H9 (cell line): ENCODE data around the gene USE1. TPM values are rescaled to one million over a fixed set of nuclear protein-coding genes. Genes with fewer than 3 reads are reported as not detected.
A peak's percentile ranks its signal among the peaks of the same experiment; 100 is the strongest.

Experiments
- DNase-seq: peaks from one replicate; pipeline ENCODE4 v3.0.0-alpha.2; 2017
- H2AFZ ChIP-seq: one replicate; pipeline ENCODE4 v1.6.1; 2013; ENCODE audit warnings: mild to moderate bottlenecking, low read length, control low read depth, moderate library complexity
- H2AK5ac ChIP-seq: 2 replicates; pipeline ENCODE4 v1.6.1; 2013; ENCODE audit warnings: low read length, control low read depth, mixed read lengths; ENCODE audit not compliant: insufficient read length
- H2BK120ac ChIP-seq: one replicate; pipeline ENCODE4 v1.6.1; 2013; ENCODE audit warnings: low read depth, mild to moderate bottlenecking, low read length, control low read depth, inconsistent platforms; ENCODE audit not compliant: poor library complexity, severe bottlenecking
- H2BK12ac ChIP-seq: 2 replicates; pipeline ENCODE4 v1.6.1; 2013; ENCODE audit warnings: low read length, control low read depth, mixed read lengths, low read depth; ENCODE audit not compliant: insufficient read length
- H2BK15ac ChIP-seq: 2 replicates; pipeline ENCODE4 v1.6.1; 2013; ENCODE audit warnings: low read depth, low read length, control low read depth
- H2BK20ac ChIP-seq: one replicate; pipeline ENCODE4 v1.6.1; 2013; ENCODE audit warnings: low read depth, mild to moderate bottlenecking, low read length, control low read depth, inconsistent platforms; ENCODE audit not compliant: poor library complexity, severe bottlenecking
- H2BK5ac ChIP-seq: 2 replicates; pipeline ENCODE4 v1.6.1; 2013; ENCODE audit warnings: low read length, control low read depth, mixed read lengths; ENCODE audit not compliant: insufficient read length
- H3K14ac ChIP-seq: 2 replicates; pipeline ENCODE4 v1.6.1; 2013; ENCODE audit warnings: low read length, control low read depth; ENCODE audit not compliant: insufficient read depth
- H3K18ac ChIP-seq: 2 replicates; pipeline ENCODE4 v1.6.1; 2013; ENCODE audit warnings: low read depth, mild to moderate bottlenecking, mixed read lengths, low read length, control low read depth; ENCODE audit not compliant: insufficient read length
- H3K23ac ChIP-seq: 2 replicates; pipeline ENCODE4 v1.6.1; 2013; ENCODE audit warnings: low read length, control low read depth, mixed read lengths, low read depth; ENCODE audit not compliant: insufficient read length
- H3K23me2 ChIP-seq: 2 replicates; pipeline ENCODE4 v1.6.1; 2013; ENCODE audit warnings: low read depth, mild to moderate bottlenecking, mixed read lengths, low read length, control low read depth; ENCODE audit not compliant: insufficient read length, poor library complexity, severe bottlenecking
- H3K27ac ChIP-seq: 2 replicates; pipeline ENCODE4 v1.5.1; 2013; ENCODE audit warnings: low read length, control low read depth, mixed read lengths, low read depth; ENCODE audit not compliant: insufficient read length
- H3K27me3 ChIP-seq: 2 replicates; pipeline ENCODE4 v1.6.1; 2013; ENCODE audit warnings: low read length, control low read depth, inconsistent platforms; ENCODE audit not compliant: insufficient read depth
- H3K4ac ChIP-seq: 2 replicates; pipeline ENCODE4 v1.6.1; 2013; ENCODE audit warnings: low read depth, mild to moderate bottlenecking, control low read depth, inconsistent platforms, low read length, moderate library complexity
- H3K4me1 ChIP-seq: 2 replicates; pipeline ENCODE4 v1.6.1; 2013; ENCODE audit warnings: low read length, control low read depth, inconsistent platforms; ENCODE audit not compliant: insufficient read depth
- H3K4me2 ChIP-seq: 2 replicates; pipeline ENCODE4 v1.6.1; 2013; ENCODE audit warnings: low read length, control low read depth, mixed read lengths; ENCODE audit not compliant: insufficient read length, insufficient read depth
- H3K56ac ChIP-seq: 2 replicates; pipeline ENCODE4 v1.6.1; 2013; ENCODE audit warnings: low read depth, mild to moderate bottlenecking, mixed read lengths, low read length, control low read depth; ENCODE audit not compliant: insufficient read length
- H3K79me1 ChIP-seq: 2 replicates; pipeline ENCODE4 v1.6.1; 2013; ENCODE audit warnings: low read depth, mild to moderate bottlenecking, moderate library complexity, low read length, control low read depth, inconsistent platforms; ENCODE audit not compliant: insufficient read depth, poor library complexity, severe bottlenecking
- H3K79me2 ChIP-seq: 2 replicates; pipeline ENCODE4 v1.6.1; 2013; ENCODE audit warnings: low read length, control low read depth, inconsistent platforms; ENCODE audit not compliant: insufficient read depth
- H3K9ac ChIP-seq: 2 replicates; pipeline ENCODE4 v1.6.1; 2013; ENCODE audit warnings: low read length, control low read depth, mixed read lengths; ENCODE audit not compliant: insufficient read length; ENCODE audit errors: extremely low read depth
- H3K9me3 ChIP-seq: one replicate; pipeline ENCODE4 v1.6.1; 2013; ENCODE audit warnings: low read depth, low read length, inconsistent platforms; ENCODE audit not compliant: control insufficient read depth
- H3T11ph ChIP-seq: one replicate; pipeline ENCODE4 v1.6.1; 2013; ENCODE audit warnings: mild to moderate bottlenecking, low read length, control low read depth, inconsistent platforms
- H4K20me1 ChIP-seq: one replicate; pipeline ENCODE4 v1.6.1; 2013; ENCODE audit not compliant: control insufficient read depth, insufficient read length, insufficient read depth
- H4K5ac ChIP-seq: 2 replicates; pipeline ENCODE4 v1.6.1; 2013; ENCODE audit warnings: low read depth, mild to moderate bottlenecking, mixed read lengths, low read length, control low read depth; ENCODE audit not compliant: insufficient read length
- H4K8ac ChIP-seq: replicated peaks from 2 replicates; pipeline ENCODE4 v1.6.1; 2013; ENCODE audit warnings: low read length, control low read depth, mixed read lengths, low read depth; ENCODE audit not compliant: insufficient read length
- H4K91ac ChIP-seq: 2 replicates; pipeline ENCODE4 v1.6.1; 2013; ENCODE audit warnings: low read depth, mild to moderate bottlenecking, moderate library complexity, mixed read lengths, low read length, control low read depth; ENCODE audit not compliant: insufficient read length
- H3K27ac Mint-ChIP-seq, 3 experiments: 2 replicates in 2 of 3; 3 replicates in 1 of 3; pipeline ENCODE4 v1.8.0; 2020 to 2021; ENCODE audit warnings: mixed read lengths in 3 of 3, mild to moderate bottlenecking in 1 of 3, moderate library complexity in 1 of 3
- H3K27me3 Mint-ChIP-seq: 2 replicates; pipeline ENCODE4 v1.8.0; 2021; ENCODE audit warnings: low read depth, mild to moderate bottlenecking, moderate library complexity, mixed read lengths
- H3K36me3 Mint-ChIP-seq, 3 experiments: 2 replicates in 2 of 3; 3 replicates in 1 of 3; pipeline ENCODE4 v1.8.0; 2020 to 2021; ENCODE audit warnings: low read depth in 3 of 3, mixed read lengths in 3 of 3; ENCODE audit not compliant: insufficient read depth in 1 of 3
- H3K4me1 Mint-ChIP-seq, 2 experiments: 2 replicates each; pipeline ENCODE4 v1.8.0; 2020; ENCODE audit warnings: mixed read lengths in 2 of 2
- H3K4me3 Mint-ChIP-seq, 2 experiments: 2 replicates in 1 of 2; 3 replicates in 1 of 2; pipeline ENCODE4 v1.8.0; 2020 to 2021; ENCODE audit warnings: mild to moderate bottlenecking in 2 of 2, mixed read lengths in 2 of 2, moderate library complexity in 1 of 2
- H3K9me3 Mint-ChIP-seq, 2 experiments: 2 replicates in 1 of 2; 3 replicates in 1 of 2; pipeline ENCODE4 v1.8.0; 2020; ENCODE audit warnings: mild to moderate bottlenecking in 2 of 2, mixed read lengths in 2 of 2, moderate library complexity in 1 of 2
- WGBS: extraction: QIAGEN DNeasy Blood & Tissue Kit; methylation state at CpG from one replicate; pipeline ENCODE4 v1.1.7; 2013; ENCODE audit warnings: missing lambda C conversion rate, low lambda C conversion rate, mixed read lengths; ENCODE audit not compliant: insufficient read length; ENCODE audit errors: extremely low coverage; 5-methylcytosine and 5-hydroxymethylcytosine counted together
- total RNA-seq: library from RNA; stranded (reverse); gene quantifications from 2 replicates; pipeline ENCODE4 v1.2.1, GENCODE V29; 2021
- TF ChIP-seq, protein P1 (sequence below): fragments of 200-600 bp; sonication (generic); conservative IDR thresholded peaks from 3 replicates; pipeline ENCODE4 v1.8.0; 2021; ENCODE audit warnings: antibody characterized with exemption, mild to moderate bottlenecking

Gene USE1
- total RNA-seq, 1 experiment from 2014 or later: 16.2 TPM

DNA sequence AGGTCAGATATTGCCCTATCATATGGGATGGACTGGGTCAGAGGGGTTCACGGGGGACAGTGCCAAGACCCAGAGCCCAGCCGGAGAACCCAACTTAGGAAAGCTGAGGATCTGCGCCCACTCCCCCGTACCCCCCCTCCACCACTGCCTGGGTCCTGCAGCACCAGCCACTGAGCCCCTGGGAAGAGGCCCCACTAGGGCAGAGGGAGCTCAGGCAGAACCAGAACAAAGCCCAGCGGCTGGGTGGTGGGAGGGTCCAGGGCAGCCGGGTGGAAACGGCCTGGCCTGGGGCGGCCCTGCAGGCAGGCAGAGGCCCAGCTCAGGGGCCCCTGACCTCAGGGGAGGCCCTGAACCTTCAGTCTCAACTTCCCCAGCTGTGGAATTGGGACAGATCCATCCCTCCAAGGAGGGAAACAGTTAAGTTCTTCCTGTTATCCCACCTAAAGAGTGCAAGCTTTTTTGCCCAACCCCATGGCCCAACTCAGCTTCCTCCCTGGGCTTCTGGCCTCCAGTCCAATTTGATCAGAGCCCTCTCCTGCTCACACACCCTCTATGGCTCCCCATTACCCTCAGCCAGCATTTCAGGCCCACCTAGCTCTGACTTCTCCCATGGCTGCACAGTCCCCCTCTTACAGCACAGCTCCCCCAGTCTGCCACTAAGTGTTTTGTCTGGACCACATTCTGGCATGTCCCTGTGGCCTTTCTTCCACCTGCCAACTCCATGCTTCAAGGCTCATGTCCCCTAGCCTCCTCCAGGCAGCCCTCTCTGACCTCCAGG lies 27.5 kb downstream of the USE1 start:
- no peak overlapping the region for H4K5ac ChIP-seq
- no peak overlapping the region for H3T11ph ChIP-seq
- Mint-ChIP-seq H3K27me3 (peaks cover 2% of the 10 kb centered on the region; the same call in 1 of the 2 replicates), H3K4me1 (peaks cover 31 to 35% of the 10 kb centered on the region in 2 experiments), H3K4me3 (peak overlapping the region; percentile 91 to 95), H3K36me3 (peaks cover 4 to 35% (median 30%) of the 10 kb centered on the region in 3 experiments), H3K27ac (peak overlapping the region; percentile 81 to 97 (median 89); a peak in 5 of 7 replicates), H3K9me3 (peaks cover 0 to 3% of the 10 kb centered on the region in 2 experiments; a peak in 1 of 5 replicates)
- H3K79me1 ChIP-seq: peaks cover 3% of the 10 kb centered on the region
- H2BK12ac ChIP-seq: no peak overlapping the region
- no CpG with 5 or more reads among the region's 8 CpGs for WGBS
- no peak overlapping the region for H3K27ac ChIP-seq
- H3K23ac ChIP-seq: no peak overlapping the region
- no peak overlapping the region for H2AFZ ChIP-seq
- TF ChIP-seq, protein P1, sequence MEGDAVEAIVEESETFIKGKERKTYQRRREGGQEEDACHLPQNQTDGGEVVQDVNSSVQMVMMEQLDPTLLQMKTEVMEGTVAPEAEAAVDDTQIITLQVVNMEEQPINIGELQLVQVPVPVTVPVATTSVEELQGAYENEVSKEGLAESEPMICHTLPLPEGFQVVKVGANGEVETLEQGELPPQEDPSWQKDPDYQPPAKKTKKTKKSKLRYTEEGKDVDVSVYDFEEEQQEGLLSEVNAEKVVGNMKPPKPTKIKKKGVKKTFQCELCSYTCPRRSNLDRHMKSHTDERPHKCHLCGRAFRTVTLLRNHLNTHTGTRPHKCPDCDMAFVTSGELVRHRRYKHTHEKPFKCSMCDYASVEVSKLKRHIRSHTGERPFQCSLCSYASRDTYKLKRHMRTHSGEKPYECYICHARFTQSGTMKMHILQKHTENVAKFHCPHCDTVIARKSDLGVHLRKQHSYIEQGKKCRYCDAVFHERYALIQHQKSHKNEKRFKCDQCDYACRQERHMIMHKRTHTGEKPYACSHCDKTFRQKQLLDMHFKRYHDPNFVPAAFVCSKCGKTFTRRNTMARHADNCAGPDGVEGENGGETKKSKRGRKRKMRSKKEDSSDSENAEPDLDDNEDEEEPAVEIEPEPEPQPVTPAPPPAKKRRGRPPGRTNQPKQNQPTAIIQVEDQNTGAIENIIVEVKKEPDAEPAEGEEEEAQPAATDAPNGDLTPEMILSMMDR: no peak
- peaks cover 26% of the 10 kb centered on the region; the same call in 1 of the 2 replicates for H3K79me2 ChIP-seq
- H3K4me2 ChIP-seq: peak overlapping the region; percentile 63
- H2BK120ac ChIP-seq: no peak overlapping the region
- no peak overlapping the region for H3K9ac ChIP-seq
- no peaks in the 10 kb centered on the region for H3K27me3 ChIP-seq
- H2AK5ac ChIP-seq: no peak overlapping the region
- H4K20me1 ChIP-seq: no peaks in the 10 kb centered on the region
- no peak overlapping the region for H2BK15ac ChIP-seq
- no peak overlapping the region for H2BK5ac ChIP-seq
- no peak overlapping the region for H3K4ac ChIP-seq
- no peak overlapping the region for H4K91ac ChIP-seq
- no peaks in the 10 kb centered on the region for H3K9me3 ChIP-seq
- H4K8ac ChIP-seq: no peak overlapping the region
- H3K14ac ChIP-seq: no peak overlapping the region; the same call in 1 of the 2 replicates
- no peak overlapping the region for H3K56ac ChIP-seq
- peaks cover 2% of the 10 kb centered on the region; the same call in 1 of the 2 replicates for H3K4me1 ChIP-seq
- no peak overlapping the region for H3K18ac ChIP-seq
- no peak overlapping the region for H2BK20ac ChIP-seq
- DNase-seq: no peak
- H3K23me2 ChIP-seq: peaks cover 17% of the 10 kb centered on the region
